Right renal cortex interstitium (tissue), 3 donors: ENCODE results near the gene GLRX3. TPM values are rescaled to one million over a fixed set of nuclear protein-coding genes. Genes with fewer than 3 reads are reported as not detected.

Experiments
- DNase-seq, 3 donors: peaks; one replicate each; pipeline ENCODE4 v3.0.0-alpha.2; 2013; ENCODE audit warnings: low read depth in 3 of 3, low spot score in 2 of 3
- polyA plus RNA-seq, 3 donors: library from polyadenylated mRNA; unstranded; fragments of 120-200 nt; gene quantifications; one replicate each; pipeline ENCODE4 v1.2.1, GENCODE V29; 2013; ENCODE audit not compliant: insufficient read length in 3 of 3

Gene GLRX3
- polyA plus RNA-seq, 3 donors: 84.7 to 87.7 (median 86.7) TPM

DNA sequence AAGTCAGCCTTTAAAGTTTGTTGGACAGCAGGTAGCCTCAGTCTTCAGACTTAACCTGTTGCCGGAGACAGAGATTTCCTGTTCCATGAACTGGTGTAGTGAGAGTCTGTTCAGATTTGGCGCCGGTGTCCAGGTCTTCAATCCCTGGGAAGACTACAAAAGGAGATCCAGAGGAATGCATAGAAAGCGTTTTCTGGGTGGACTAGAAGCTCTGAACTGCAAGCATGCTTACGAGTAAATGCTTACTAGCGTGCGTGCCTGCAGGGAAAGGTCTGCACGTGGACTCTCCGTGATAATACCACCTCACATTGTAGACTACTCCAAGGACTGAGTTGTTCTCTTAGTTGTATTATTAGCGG is 878 bp downstream of the GLRX3 start:
- DNase-seq: no peak

DNA sequence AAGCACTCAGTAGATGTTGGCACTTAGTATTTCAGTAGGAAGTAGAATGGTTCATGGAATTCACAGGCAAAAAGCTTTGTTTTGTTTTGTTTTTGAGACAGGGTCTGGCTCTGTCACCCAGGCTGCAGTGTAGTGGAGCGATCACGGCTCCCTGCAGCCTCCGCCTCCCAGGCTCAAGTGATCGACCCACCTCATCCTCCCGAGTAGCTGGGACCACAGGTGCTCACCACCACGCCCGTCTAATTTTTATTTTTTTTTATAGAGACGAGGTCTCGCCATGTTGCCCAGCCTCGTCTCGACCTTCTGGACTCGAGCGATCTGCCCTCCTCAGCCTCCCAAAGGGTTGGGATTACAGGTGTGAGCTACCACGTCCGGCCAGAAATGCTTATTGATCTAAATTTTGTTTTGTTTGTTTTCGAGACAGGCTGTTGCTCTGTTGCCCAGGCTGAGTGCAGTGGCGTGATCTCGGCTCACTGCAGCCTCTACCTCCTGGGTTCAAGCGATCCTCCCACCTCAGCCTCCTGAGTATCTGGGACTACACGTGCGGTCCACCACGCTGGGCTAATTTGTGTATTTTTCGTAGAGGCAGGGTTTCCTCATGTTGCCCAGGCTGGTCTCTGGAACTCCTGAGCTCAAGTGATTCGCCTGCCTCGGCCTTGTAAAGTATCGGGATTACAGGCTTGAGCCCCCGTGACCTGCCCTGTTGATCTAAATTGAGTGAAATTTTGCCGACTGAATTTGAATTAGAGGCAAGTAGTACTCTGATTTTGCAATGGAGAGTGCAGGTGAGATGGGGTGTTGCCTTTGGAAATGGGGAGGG is 1.7 kb downstream of the GLRX3 start:
- no peak for DNase-seq

DNA sequence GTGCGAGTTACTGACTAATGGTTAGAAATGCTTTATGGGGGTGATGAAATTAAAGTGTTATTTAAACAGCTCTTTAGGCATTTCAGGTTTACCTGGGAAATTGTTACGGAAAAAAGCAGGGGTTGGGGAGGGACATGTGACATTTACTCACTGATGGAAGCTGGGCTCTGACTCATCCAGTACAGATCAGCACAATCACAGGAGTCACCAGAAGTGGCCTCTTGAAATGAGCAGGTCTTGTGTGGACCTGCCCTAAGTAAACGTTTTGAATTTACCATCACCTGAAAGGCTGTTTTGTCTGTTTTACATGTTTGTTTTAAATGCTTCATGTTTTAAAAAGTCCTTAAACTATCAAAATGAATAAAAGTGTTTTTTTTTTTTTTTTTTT is 2.3 kb downstream of the GLRX3 start:
- DNase-seq: no peak

DNA sequence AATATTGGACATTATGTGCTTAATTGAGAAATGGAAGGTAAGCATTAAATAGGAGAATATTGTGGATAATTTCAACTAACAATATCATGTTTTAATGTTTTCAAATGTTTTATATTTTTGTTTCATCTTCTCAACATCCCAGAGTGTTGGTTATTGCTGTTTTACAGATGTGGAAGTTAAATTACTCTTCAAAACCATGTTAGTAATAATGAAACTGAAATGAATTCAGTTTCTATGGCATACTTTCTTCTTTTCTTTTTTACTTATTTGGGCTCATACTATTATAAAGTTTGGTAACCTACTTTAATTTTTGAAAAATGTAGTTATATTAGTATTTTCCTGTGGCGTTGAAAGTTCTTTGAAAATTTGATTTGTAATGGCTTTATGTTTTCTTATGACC is 4.2 kb downstream of the GLRX3 start:
- DNase-seq: no peak

DNA sequence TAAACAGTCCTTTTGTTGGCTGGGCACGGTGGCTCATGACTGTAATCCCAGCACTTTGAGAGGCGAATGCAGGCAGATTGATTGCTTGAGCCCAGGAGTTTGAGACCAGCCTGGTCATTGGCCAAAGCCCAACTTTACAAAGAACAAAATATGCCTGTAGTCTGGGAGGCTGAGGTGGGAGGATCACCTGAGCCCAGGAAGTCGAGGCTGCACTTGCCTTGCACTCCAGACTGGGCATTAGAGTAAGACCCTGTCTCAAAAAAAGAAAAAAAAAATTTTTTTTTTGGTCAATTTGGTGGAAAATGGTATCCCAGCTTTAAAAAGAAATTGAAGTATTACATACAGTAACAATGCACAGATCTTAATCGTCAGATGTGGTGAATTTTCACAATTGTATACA is 4.8 kb downstream of the GLRX3 start:
- no peak for DNase-seq

DNA sequence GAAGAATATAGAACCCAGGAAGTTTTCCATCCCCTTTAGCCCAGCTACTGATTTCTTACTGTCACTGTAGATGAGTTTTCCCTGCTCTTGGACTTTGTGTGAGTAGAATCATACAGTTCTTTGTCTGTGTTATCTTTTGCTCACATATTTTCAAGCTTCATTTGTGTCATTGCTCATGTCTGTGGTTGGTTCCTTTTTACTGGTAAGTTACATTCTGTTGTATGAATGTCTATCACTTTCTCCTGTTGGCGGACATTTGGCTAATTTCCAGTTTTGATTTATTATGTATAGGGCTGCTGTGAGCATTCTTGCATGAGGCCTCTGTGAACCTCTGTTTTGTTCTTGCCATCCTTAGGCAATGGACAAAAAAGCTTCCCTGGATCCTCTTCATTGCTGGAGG is 5.3 kb downstream of the GLRX3 start:
- no peak for DNase-seq

DNA sequence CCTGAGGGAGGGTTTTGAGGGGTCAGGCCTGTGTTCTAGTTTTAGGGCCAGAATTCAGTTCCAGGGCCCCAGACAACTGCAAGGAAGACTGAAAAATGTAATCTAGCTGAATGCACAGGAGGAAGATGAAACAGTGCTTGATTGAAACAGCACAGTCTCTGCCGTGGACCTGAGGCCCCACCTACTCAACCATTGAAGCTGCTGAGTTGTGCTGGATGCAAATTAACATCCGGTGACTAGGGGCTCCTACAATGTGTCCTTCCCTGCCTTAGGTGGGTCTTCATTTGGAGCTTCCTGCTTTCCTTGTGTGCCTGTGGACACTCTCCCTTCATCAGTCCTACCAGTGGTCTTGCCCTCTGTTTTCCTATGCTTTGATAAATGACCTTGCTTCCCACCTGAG is 5.7 kb downstream of the GLRX3 start:
- DNase-seq: no peak

DNA sequence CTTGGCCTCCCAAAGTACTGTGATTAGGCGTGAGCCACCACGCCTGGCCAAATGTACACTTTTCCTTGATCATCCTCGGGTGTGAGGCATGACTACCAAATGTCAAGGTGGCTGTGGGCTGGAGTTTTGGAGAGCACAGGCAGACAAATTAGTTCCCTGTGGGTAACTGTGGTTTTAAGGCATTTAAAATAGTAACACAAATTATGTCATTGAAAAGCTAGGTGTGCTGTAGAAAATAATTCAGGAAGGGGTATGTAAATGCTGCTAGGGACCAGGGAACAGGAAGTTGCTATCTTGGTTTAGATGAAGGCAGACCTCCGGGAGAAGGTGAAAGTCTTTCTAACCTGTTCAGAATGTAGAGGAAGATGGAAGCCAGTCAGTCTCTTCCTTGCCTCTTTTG is 9.9 kb downstream of the GLRX3 start:
- DNase-seq: no peak

DNA sequence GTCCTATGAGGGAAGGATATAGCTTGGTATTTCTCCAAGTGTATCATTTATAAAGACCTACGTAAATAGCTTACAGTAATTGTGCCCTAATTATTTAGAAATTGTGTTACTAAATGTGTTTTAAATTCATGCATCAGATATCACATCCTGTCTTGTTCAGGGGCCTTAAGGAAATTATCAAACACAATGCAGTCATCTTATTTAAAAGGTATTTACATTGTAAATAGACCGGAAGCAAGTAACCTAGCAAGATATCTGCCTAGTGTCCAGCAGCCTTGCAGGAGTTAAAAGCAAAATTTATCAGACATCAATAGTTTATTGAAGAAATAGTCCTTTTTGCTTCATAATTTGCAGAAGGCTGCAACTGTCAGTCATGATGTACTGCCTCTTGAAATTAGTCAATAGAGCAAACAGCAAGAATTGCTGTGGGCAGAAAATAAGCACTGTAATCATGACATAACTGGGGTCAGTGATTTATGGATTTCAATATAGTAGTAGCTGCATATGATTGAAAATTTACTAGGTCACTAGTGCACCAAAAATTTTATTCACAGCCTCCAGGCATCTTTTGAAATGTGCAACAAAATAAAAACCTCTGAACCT is 23.1 kb downstream of the GLRX3 start:
- DNase-seq: no peak

DNA sequence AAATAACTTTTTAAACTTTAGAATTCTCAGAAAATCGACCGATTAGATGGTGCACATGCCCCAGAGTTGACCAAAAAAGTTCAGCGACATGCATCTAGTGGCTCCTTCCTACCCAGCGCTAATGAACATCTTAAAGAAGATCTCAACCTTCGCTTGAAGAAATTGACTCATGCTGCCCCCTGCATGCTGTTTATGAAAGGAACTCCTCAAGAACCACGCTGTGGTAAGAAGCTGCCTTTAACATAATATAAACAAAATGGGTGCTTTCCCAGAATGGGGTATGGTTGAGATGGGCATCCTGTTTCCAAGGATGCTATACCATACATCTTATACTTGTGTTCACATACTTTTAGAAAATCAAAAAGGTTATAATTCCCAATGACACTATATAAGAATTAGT is 24.6 kb downstream of the GLRX3 start:
- DNase-seq: no peak

DNA sequence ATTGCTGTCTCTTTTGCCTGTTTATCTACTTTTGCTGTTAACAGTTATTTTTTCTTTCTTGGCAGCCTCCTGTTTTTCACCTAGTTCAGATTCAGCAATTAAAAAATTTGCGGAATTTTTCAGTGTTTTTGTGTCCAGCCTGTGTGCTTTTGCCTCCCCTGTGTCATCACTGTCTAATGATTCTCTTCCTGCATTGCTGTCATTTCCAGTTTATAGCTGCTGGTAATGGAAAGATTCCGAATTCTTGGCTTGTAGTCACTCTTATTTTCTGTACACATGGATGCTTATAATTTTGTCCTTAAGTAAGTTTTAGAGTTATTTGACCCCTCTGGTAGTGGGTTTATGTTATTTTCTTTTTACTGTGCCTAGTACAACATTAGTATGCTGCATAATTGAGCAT is 25.1 kb downstream of the GLRX3 start:
- no peak for DNase-seq

DNA sequence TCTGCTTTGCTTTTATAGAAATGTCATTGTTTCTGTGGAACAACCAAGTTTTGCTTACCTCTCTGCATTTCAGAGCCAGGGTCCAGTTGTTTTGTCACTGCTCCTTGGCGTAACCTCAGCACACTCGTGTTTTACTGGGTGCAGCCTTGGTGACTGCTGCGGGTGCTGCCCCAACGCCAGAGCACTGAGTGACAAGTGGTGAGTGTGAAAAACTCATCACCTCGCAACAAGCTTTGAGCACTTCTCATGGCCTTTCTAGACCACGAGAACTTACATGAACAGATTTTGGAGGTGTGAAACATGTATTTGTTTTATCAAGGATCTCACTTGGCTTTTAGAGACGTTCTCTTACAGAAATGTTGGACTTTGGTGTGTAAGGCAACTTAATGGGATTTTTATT is 31.0 kb downstream of the GLRX3 start:
- DNase-seq: no peak

DNA sequence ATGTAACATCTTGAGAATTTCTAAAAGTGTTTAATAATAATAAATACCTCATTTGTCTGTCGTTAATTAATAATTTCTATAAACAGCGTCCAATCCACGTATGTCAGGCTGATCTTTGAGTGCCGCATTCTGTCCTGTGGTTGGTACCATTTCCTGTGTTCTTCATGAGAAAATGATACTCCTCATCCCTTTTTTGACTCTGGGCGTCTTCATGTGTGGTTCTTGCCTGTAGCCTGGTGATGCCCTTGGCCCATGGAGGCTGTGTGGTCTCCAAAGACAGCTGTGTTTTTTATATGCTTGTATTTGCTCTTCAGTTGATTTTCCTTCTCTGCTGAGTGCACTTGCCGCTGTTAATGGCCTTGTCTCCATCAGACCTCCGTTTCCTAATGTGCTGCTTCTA is 31.5 kb downstream of the GLRX3 start:
- DNase-seq: no peak

DNA sequence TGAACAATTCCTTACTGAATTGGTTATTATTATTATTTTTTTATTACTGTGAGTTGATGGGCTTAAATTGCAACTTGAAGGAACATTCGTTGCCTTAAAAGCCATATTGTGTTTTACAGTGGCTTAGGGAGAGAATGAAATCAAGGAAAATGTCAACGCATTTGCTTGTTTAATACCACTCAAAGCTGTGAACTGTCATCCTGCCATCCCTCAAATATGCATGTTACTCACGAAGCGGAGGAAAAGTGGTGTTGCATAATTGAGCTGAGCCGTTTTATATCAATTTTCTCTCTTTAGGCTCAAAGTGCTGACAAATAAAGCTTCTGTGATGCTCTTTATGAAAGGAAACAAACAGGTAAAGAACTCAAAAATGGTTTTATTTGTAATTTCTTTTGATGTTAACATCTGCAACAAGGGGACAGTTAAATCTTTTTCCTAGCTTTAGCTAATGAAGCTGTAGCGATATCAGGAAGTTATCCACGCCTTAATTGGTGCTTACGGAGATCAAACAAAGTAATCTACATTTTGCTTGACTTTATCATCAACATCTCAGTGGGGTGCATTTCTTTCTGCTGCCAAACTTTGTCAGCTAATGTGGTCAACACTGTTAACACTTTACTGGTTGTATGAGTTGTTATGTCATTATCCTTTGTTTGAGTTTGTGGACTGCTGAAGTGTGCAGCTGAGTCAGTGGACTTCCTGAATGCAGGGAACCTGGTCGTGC is 33.1 kb downstream of the GLRX3 start:
- DNase-seq: no peak

DNA sequence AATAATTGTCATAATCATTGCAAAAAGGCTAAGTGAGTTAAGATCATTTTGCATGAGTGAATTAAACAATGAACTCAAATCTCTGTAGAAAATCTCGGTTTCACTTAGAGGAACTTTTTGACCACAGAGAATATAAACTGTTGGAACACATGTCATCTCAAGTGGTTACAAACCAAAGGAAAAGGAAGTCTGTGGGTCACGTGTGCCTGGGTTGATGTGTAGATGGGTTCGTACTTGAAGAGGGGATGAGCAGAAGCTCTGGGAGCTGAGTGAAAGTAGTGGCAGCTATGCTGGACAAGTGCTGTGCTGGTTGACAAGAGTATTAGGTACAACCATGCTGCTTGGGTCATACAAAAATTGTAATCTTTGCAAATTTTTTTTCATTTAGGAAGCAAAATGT is 35.0 kb downstream of the GLRX3 start:
- DNase-seq: no peak

DNA sequence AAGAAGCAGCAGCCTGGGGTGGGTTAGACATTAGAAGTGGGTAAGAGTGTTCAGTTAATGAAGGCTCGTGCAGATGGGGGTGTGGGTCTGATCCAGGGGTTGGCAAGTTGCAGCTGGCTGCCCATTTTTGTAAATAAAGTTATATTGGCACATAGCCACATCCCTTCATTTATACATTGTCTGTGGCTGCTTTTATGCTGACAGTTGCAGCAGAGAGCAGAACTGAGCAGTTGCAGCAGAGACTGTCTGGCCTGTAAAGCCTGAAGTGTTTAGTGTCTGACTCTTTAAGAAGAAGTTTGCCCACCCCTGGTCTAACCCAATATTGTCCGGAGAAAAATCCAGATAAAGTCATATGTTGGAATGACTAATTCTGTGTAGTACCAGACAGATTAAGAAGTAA is 38.1 kb downstream of the GLRX3 start:
- no peak for DNase-seq

DNA sequence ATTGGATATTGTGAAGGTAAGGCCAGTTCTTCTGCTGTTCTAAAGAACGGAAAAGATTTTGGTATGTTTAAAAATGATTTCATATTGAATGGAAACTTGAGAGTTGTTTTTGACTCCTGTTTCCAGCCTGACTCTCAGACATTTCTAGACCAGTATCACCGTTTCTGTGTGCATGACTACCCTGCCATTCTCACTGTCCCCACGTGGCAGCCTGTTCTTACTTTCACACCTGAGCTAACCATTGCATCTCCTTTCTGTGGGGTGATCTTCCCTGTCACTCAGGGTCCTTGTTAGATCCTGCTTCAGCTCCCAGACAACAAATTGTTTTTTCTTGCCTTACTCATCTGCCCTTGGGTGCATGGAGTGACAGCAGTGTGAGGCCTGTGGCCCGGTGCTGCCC is 38.9 kb downstream of the GLRX3 start:
- no peak for DNase-seq

DNA sequence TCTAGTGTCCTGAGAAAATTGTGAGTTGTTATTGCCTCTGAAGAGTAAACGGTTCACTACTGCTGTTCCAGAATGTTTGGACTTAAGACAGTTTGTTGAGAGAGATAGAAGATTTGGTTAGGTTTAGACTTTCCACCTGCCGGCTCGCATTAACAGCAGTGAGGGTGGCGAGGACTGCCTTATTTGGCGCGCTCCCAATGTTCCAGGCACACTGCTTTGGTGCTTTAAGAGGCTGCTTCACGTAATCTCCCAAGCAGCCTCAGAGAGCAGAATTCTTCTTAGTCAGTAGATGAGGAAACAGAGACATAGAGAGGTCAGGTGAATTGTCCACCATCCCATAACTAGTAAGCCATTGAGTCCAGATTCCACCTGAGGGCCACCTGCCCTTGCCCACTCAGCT is 41.1 kb downstream of the GLRX3 start:
- DNase-seq: no peak

DNA sequence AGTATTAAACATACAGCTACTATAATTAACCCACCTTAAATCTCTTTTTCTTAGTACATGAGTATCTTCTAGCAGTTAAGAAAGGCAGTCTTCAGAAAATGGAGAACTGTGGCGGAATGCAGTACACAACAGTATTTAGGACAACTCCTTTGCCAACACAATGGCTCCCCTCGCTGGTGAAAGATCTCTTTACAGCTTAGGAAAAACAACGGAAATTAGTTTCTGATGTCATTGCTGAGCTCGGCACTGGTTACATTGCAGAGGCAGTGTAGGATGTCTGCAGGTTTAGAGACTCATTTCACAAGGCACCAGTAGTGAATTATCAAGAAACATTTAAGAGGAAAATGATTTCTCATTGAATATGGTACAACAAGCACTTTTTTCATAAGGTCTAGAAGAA is 43.4 kb downstream of the GLRX3 start:
- peak in 2 of 3 donors; percentile 49 to 58 for DNase-seq

DNA sequence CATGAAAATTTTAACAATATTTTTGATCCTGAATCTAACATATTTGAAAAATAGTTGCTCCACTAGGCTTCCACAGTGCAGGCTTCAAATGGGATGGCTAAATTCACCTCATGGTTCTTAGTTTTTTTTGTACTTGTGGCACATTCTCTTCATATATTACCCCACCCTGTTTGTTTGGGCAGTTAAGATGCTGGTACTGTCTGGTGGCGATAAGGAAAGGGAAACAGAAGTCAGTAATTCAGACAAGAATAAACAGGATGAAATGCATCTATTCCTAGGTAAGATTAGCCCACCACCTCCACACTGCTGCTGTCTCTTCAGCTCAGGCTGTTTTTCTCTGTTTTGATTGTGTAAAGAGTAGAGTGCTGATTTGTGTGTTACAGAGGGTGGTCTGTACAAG is 44.2 kb downstream of the GLRX3 start:
- no peak for DNase-seq

DNA sequence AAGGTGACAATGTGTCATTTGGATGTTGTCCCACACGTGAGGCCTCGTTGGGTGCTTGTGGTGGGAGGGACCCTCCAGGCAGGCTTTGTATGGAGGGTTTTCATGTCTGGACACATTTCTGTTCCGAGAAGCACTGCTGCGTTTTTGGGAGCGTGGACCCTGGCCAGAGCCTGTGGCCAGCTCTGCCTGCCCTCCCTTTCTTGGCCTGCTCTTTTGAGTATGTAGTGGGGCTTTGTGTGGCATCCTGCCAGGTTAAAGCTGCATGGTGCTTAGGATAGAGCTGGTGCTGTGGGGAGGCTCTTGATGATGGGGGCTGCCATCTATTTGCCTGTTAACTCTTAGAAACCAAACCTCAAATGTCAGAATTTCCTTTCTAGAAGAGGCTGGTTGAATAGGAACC is 45.7 kb downstream of the GLRX3 start:
- no peak for DNase-seq

DNA sequence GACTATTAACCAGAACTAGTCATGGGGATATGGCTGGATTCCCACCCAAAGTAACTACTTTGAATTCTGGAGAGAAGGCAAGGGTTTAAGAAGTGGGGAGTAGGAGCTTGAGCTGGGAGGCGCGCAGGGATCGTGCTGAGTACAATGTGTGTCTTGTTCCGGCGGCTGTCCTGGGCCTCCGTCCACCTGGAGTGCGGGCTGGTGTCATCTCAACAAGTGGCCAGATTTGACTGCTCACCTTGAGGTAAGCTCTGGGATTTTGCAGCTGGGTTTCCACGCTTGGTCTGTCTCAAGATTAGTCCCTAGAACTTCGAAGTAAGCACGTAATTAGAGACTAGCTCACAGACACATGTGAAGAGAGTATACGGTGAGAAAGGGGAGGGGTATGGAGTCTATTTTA is 49.4 kb downstream of the GLRX3 start:
- DNase-seq: no peak
